ENCODE data around the gene KRT75.

GRCh38 chr12:52469853-52470252 is 35.7 kb upstream of the KRT75 start:
- TF ChIP-seq CTCF (IDR thresholded peaks at IDR 0.05) (no peak), EZH2 (IDR thresholded peaks at IDR 0.05) (no peak)

Data from neural progenitor cell (in vitro differentiated cells).